GM21515 (cell line): ENCODE data around the gene SPOP.

Source experiments
- ATAC-seq: cut with Tn5 transposase; IDR thresholded peaks from one replicate; pipeline ENCODE4 v1.9.1; 2021; ENCODE audit not compliant: unreplicated experiment

Gene SPOP

DNA sequence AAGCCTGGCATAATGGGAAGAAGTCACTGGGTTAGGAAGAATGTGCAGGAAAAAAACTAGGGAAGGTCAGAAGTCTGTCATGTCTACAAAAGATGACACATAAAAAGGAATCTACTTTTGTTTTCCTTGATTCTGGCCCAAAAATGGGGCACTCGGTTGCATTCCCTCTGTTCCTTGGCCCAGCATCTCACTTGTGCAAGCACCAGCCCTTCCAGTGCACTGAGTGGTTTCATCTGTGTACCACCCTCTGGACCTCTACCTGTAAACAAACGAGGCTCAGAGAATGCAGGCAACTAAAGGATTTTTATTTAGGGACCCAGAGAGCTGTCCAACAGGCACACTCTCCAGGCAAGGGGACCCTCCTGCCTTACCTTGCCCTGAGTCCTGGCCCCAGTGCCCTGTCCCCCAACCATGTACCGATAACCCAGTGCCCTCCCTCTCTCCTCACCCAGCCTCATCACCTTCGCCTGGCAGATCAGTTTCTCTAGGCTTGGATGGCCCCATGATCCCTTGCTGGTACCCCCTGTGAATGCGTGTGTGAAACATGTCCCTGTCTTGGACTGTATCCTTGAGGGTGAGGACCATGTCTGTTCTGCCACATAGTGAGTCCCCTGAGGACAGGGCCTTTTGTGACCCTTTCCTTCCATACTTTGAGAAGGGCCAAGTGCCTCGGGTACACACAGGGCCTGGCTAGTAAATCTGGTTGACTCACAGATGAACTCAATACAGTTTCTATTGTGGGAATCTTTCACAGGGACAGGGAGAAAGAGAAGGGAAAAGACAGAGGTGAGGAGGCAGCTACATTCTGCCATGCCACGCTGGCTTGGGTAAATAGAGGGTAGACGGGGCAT lies 88.9 kb downstream of the SPOP start:
- ATAC-seq: no peak

DNA sequence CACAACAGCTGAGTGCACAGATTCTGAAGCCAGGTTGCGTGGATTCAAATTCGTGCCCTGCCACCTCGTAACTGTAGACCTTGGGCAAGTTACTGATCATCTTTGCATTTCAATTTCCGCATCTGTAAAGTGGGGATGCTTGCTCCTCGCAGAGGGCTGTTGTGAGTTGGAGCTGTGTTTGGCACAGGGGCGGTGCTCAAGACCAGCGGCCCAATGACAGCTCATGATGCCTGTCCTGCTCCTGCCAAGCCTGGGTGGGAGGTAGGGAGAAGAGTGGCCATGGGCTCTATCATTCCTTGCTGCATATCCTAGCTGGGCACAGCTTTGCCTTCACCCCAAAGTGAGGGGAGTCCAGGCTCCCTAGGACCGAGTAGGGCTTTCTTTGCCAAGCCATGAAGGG lies 89.6 kb downstream of the SPOP start:
- no peak for ATAC-seq

DNA sequence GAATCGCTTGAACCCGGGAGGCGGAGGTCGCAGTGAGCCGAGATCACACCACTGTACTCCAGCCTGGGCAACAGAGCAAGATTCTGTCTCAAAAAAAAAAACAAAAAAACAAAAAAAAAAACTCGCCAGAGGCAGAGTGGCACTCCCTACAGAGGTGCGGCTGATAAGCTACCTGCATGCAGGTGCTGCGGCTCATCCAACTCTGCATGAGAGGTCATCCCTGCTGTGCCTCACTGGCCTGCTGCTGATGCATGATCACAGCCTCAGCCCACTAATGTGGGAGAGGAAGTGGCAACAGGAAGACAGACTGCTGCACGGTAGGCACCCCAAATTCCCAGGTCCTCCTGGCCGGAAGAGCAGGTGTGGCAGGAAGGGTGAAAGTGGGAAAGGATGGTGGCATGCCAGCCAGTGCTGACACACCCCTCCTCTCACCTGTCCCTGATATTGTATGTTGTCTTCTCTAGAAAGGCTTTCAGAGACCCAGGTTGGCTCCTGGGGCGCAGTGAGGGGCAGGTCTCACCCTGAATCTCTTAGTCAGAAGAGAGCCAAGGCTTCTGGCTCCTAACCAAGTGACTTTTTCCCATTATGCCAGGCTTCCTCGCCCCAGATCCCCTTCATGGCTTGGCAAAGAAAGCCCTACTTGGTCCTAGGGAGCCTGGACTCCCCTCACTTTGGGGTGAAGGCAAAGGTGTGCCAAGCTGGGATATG lies 90.4 kb downstream of the SPOP start:
- ATAC-seq: no peak

DNA sequence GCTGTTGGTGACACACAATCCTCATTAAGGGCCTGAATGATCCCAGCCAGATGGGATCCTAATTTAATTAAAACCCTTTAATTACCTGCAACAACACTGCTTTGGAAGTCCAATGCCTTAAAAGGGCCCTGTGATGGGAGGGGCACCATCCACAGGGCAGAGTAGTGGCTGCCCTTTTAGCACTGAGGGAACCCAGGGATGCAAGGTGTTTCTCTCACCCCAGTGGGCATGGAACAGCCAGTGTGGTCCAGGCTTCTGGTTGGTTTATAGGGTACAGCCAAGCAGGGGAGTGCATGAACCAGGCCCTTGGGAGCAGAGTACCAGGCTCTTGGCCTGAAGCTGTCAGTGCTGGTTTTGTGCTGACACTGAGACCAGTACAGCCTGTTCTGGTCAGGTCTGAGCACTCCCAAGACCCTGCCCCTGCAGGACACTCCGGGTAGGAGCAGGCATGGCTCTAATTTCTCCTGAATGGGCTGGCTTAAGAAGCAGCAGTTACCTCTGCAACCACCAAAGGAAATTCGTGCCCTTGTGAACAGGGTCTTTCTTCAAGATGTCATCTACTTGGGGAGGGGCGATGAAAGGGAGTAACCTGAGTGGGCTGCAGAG lies 92.4 kb downstream of the SPOP start:
- ATAC-seq: no peak

DNA sequence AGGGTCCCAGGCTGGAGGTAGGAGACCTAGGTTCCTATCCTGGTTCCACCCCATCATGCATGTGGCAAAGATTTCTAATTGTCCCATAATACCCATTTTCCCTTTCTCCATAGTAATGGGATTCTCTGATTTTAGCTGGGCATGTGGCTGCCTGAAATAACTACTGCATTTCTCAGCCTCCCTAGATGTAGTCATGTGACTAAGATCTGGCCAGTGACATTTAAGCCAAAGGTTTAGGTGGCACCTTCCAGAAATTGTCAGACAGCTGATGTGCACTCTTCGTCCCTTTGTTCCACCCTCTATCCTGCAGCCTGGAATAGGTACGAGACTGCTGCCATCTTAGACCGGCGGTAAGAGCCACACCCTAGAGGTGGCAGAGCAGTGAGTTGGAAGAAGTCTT lies 94.0 kb downstream of the SPOP start:
- no peak for ATAC-seq

DNA sequence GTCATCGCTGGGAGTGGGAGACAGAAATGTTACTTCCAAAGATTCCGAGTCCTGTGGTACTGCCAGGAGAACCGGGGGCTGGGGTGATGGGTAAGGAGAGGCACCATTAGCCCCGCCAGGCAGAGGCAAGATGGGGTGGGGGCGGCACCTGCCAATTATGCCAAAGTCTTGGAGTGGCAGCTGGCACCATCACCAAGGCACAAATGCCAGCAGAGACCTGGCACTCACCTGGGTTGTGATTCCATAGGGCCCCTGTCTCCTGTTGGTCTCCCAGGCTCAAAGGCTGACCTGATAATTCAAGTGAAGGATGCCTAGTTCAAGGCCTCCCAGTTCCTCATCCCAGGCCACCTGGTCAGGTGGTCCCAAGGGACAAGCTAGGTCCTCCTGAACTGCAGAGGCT lies 94.7 kb downstream of the SPOP start:
- ATAC-seq: no peak

DNA sequence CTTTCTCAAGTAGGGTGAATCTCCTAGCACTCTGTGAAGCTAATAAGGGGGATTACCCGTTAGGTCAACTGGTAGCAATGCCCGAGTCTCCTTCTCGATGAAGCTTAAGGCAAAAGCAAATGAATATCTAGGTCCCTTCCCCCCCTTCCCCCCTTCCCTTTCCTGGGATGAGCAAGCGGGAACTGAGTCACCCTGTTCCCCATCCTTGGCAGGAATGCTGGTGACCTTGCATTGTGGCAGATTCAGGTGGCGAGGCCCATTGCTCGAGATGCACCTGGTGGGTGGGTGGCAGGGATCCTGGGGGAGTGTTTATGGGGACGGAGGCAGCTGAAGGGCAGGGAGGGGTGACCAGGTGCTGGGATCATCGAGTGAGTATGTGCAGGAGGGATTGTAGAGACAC lies 95.1 kb downstream of the SPOP start:
- ATAC-seq: no peak

DNA sequence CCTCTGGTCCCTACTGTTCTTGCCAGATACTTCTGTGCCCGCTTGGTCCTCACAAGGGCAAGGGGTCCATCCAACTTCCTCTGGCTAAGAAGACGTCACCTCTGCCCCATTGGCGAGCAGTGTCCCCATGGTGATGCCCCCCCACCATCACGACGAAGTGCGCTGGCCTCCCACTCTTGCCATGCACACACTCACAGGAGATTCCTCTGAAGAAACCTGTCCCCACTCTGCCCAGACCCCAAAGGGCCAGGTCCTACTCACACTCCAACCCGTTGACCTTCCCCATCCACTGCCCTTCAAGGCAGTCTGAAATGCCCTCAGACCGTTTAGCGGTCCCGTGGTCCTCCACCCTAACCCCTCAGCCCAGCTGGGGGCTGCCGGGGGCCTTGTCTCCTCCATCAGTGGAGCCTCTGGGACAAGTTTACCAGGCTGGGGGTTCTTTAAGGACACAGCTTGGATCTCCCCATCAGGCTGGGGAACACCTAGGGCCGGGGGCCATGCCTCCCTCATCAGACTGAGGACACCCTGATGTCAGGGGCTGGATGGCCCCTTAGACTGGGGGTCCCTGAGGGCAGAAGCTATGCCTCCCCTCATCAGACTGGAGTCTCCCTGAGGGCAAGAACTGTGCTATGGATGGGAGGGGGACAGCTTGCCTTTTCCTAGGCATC lies 95.7 kb downstream of the SPOP start:
- ATAC-seq: no peak

DNA sequence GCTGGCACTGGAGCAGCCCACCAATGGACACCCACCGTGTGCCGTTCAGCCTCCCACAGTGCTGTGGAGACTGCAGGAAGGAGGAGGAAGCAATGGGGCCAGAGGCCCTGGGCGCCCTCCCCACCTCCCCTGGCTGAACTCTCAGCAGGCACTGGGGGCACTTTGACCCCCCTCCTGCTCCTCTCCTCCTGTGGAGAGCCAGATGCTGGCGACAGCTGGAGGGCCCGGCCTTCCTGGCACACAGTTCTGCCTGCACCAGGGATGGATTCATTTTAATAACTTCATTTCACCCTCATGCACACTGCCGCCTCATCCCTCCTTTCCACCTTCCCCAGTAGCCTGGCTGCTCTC lies 96.3 kb downstream of the SPOP start:
- ATAC-seq: no peak

DNA sequence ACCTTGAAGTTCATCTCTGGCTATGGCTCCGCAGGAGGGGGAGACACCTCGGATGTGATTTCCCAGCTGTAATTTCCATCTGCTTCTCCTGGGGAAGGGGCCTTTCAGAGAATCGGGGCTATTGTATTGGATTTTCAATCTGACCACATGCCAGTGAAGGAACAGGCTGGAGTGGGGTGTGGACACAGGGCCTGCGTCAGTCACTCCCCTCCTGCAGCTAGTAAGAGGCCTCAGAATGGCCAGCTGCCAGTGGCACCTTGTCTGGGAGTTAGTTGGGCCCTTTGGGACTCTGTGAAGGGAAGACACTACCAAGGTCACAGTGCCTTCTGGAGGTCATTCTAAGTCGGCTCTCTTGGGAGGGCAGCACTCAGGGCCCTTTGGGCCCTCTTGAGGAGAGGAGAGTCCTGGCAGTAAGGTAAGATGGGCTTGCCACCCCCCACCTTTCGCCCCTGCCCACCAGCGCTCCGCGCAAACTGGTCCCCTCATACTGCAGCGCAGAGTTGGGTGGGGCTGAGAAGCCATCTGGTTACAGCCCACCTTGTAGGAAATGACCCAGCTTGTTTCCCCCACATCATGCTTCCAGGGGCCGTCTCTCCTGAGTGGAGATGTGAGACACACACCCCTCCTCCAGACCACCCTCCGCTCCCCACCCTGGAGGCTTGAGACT lies 96.8 kb downstream of the SPOP start:
- ATAC-seq: no peak

DNA sequence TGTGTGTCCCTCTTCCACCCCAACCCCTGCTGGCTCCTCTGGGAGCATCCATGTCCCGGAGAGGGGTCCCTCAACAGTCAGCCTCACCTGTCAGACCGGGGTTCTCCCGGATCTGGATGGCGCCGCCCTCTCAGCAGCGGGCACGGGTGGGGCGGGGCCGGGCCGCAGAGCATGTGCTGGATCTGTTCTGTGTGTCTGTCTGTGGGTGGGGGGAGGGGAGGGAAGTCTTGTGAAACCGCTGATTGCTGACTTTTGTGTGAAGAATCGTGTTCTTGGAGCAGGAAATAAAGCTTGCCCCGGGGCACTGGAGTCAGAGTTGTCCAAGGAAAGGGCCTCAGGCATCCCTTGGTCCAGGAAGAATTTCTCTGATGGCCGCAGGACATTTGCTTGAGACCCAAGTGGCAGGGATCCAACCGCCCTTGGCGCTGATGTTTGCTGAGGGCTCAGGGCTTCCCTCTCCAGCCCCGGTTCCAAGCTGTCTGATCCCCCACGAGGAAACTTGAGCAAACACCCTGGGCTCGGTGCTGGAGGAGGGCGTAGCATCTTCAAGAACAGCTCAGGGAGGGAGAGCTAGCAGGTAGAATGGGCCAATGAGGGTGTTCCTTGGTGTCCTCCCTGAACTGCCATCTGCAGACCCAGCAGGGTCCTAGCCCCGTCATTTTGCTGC lies 97.7 kb downstream of the SPOP start:
- ATAC-seq: no peak

DNA sequence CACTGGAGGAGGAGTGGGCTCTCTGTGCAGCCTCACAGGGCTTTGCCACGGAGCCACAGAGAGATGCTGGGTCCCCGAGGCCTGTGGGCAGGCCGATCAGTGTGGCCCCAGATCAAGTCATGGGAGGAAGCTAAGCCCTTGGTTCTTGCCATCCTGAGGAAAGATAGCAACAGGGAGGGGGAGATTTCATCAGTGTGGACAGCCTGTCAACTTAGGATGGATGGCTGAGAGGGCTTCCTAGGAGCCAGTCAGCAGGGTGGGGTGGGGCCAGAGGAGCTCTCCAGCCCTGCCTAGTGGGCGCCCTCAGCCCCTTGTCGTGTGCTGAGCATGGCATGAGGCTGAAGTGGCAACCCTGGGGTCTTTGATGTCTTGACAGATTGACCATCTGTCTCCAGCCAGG lies 98.4 kb downstream of the SPOP start:
- no peak for ATAC-seq

DNA sequence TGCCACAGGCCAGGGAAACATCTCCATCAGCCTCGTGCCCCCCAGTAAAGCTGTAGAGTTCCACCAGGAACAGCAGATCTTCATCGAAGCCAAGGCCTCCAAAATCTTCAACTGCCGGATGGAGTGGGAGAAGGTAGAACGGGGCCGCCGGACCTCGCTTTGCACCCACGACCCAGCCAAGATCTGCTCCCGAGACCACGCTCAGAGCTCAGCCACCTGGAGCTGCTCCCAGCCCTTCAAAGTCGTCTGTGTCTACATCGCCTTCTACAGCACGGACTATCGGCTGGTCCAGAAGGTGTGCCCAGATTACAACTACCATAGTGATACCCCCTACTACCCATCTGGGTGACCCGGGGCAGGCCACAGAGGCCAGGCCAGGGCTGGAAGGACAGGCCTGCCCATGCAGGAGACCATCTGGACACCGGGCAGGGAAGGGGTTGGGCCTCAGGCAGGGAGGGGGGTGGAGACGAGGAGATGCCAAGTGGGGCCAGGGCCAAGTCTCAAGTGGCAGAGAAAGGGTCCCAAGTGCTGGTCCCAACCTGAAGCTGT lies 98.9 kb downstream of the SPOP start:
- no peak for ATAC-seq

DNA sequence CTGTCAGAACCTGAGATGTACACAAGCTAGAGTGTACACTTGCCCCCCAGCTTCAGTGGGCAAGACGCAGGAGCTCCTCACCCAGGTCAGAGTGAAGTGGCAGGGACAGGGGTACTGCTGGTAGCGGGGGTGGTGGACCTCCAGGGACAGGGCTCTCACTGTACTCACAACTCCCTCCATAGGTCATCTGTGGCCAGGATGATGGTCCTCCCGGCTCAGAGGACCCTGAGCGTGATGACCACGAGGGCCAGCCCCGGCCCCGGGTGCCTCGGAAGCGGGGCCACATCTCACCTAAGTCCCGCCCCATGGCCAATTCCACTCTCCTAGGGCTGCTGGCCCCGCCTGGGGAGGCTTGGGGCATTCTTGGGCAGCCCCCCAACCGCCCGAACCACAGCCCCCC lies 99.5 kb downstream of the SPOP start:
- ATAC-seq: no peak

DNA sequence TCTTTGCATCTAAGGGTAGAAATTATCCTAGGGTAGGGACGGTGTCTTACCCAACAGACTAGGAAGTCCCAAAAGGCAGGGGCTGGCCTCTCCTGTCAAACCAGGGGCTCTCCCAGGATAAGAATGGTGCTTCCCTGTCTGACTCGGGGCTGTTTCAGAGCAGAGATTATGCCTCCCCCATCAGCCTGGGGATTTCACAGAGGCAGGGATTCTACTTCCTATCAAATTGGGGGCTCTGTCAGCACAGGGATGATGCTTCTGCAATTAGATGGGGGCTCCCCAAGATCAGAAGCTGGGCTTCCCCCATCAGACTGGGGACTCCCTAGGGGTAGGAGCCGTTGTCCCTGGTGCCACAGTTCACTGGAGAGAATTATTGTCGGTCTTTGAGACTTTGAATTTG lies 99.9 kb downstream of the SPOP start:
- ATAC-seq: no peak

DNA sequence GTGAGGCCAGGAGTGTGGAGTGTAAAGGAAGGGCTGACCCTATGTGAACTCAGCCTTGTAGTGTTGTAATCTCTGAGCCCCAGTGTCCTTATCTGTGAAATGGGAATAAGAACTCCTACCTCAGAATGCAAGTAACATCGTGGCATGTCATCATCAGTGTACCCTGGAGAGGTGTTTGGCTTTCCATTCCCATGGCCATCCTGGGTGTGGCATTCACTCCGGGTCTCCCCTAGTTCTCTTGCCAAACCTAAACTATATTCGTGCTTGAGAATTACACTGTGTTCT lies 100.3 kb downstream of the SPOP start:
- no peak for ATAC-seq

DNA sequence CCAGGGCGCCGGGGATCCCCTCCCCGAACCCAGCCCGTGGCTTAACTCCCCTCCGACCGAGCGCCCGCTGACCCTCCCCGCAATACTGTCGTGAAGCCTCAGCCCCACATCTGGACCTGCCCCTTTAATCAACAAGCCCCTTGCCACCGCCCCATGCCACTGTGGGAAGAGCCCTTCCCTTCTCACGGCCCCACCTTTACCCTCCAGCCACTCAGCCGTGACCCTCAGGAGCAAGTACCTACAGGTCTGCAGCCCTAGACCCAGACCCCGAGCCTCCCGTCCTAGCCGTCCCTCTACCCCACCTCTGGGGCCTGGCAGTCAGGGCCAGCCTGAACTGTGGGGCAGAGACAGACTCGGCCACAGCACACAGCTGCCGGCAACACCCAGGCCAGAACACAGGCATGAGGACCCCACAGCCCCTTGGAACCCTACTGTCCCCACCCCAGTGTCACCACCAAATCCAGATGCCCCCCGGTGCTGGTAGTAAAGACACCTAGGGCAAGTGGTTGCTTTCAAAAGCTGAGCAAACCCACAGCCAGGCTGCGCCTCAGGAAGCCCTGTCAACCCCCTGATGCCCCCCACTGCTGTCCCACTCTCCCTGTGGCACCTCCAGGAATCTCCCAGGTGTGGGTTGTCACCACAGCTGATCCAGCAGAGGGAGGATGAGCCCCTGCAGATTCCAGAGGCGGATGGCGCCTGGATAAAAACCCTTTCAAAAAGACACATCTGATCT lies 100.8 kb downstream of the SPOP start:
- ATAC-seq: no peak

DNA sequence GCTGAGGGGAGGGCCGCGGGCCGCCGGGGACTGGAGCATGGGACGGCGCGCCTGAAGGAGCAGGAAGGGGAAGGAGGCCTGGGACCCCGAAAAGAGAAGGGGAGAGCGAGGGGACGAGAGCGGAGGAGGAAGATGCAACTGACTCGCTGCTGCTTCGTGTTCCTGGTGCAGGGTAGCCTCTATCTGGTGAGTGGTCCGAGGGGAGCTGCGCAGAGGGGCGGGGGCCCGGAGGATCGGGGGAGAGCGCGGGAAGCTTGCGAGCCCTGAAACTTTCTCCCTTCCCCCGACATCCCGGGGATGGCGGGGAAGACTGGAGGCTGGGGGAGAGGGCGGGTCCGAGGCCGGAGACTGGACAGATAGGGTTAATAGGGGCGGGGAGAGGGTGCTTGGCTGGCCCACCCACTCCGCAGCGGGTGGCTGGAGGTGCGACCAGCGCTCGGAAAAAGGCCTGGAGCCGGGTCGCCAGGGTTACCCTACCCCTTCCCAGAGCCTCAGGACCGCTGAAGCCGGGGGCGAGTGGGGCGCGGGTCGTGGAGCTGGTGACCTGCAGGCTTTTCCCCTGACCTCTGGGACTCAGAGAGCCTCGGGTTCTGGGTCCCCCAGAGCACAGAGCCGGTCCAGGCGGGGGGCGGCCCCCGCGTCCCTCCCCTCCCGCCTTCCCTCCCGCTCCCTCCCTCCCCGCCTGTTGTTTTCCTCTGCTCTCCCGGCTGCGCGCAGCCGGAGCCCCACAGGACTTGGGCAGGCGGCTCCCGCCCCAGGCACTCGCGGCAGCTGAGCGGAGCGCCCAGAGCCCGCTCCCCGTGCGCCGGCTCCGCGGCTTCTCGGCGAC lies 101.6 kb downstream of the SPOP start:
- ATAC-seq: no peak

DNA sequence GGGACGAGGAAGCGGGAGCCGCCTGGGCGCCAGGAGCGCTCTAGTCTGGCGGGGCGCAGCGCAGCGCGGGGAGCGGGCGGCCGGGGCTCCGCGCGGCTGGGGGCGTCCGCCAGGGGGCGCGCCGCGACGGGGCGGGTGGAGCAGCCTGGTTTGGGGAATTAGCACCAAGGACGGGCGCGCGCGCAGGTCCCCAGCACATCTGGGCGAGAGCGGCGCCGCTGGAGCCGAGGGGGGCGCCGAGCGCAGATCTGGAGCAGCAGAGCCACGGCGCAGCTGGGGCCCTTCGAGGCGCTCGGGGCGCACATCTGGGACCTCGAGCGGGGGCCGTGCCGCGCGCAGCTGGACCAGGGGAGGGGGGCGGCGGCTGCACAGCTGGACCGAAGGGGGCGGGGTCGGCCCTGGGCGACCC lies 102.2 kb downstream of the SPOP start, which contains the start of gene NXPH3:
Gene NXPH3 (plus strand): TSS at position 193 of the 409 bp plus-strand sequence. CDS start 349 bp downstream, outside the sequence.
- ATAC-seq: no peak
